GM12875 (cell line): ENCODE results near the gene C3.

Experiments
- H3K4me3 ChIP-seq: one replicate; pipeline ENCODE4 v1.5.1; 2011; ENCODE audit warnings: low read depth, low read length, control low read depth
- CTCF ChIP-seq: IDR thresholded peaks from 2 replicates; pipeline ENCODE4 v1.5.1; 2011; ENCODE audit warnings: low read depth, mild to moderate bottlenecking, control low read depth, inconsistent platforms, low read length, moderate library complexity, borderline replicate concordance; ENCODE audit not compliant: insufficient read depth

Gene C3

GRCh38 chr19:6714749-6715555 is 5.5 kb downstream of the C3 start:
- TF ChIP-seq CTCF: no peak
- no peak overlapping the region for H3K4me3 ChIP-seq

GRCh38 chr19:6713773-6714692 is 6.4 kb downstream of the C3 start:
- H3K4me3 ChIP-seq: no peak overlapping the region
- TF ChIP-seq CTCF: no peak

- no peak for TF ChIP-seq CTCF
- no peak overlapping the region for H3K4me3 ChIP-seq
Measured at GRCh38 chr19:6712692-6713670, 7.5 kb downstream of the C3 start.

GRCh38 chr19:6712231-6712630 is 8.2 kb downstream of the C3 start:
- TF ChIP-seq CTCF: no peak

GRCh38 chr19:6711605-6712004 is 8.8 kb downstream of the C3 start:
- no peak for TF ChIP-seq CTCF
- no peak overlapping the region for H3K4me3 ChIP-seq

More at GRCh38 chr19:6712231-6712630, 8.2 kb downstream of the C3 start:
- no peak overlapping the region for H3K4me3 ChIP-seq

- TF ChIP-seq CTCF: no peak
- H3K4me3 ChIP-seq: no peak overlapping the region
Measured at GRCh38 chr19:6711078-6711361, 9.4 kb downstream of the C3 start.
